NT2/D1 (cell line): ENCODE results near the gene HIPK2.

ENCODE experiments used
- DNase-seq: peaks from one replicate; pipeline ENCODE4 v3.0.0-alpha.2; 2011; ENCODE audit warnings: low read depth, low spot score
- H3K27me3 ChIP-seq: 2 replicates; pipeline ENCODE4 v1.6.0; 2011; ENCODE audit warnings: mild to moderate bottlenecking; ENCODE audit not compliant: insufficient read length, insufficient read depth
- H3K36me3 ChIP-seq: 2 replicates; pipeline ENCODE4 v1.6.1; 2011; ENCODE audit warnings: mild to moderate bottlenecking, low read length, mixed read lengths; ENCODE audit not compliant: insufficient read depth, insufficient read length
- H3K4me1 ChIP-seq: 2 replicates; pipeline ENCODE4 v1.5.1; 2011; ENCODE audit not compliant: insufficient read depth, insufficient read length
- H3K4me3 ChIP-seq: 2 replicates; pipeline ENCODE4 v1.5.1; 2011; ENCODE audit warnings: low read depth; ENCODE audit not compliant: insufficient read length
- H3K9ac ChIP-seq: 2 replicates; pipeline ENCODE4 v1.6.0; 2011; ENCODE audit warnings: low read depth; ENCODE audit not compliant: insufficient read length
- H3K9me3 ChIP-seq: 2 replicates; pipeline ENCODE4 v1.5.1; 2011; ENCODE audit warnings: mild to moderate bottlenecking, low read length; ENCODE audit not compliant: insufficient read depth
- SUZ12 ChIP-seq: IDR thresholded peaks from 2 replicates; pipeline ENCODE4 v1.6.1; 2011; ENCODE audit not compliant: insufficient read length, insufficient read depth; ENCODE audit errors: extremely low read depth
- YY1 ChIP-seq: IDR thresholded peaks from 2 replicates; pipeline ENCODE4 v1.6.1; 2011; ENCODE audit not compliant: insufficient read length, insufficient read depth
- ZNF274 ChIP-seq: IDR thresholded peaks from 2 replicates; pipeline ENCODE4 v1.6.1; 2011; ENCODE audit warnings: mild to moderate bottlenecking, low read depth, low read length

Gene HIPK2

GRCh38 chr7:139534096-139534495 is 243.7 kb downstream of the HIPK2 start:
- Histone ChIP-seq H3K9ac (no peak overlapping the region), H3K27me3 (no peaks in the 10 kb centered on the region), H3K4me1 (no peaks in the 10 kb centered on the region), H3K9me3 (no peaks in the 10 kb centered on the region), H3K36me3 (no peaks in the 10 kb centered on the region), H3K4me3 (no peak overlapping the region)
- TF ChIP-seq SUZ12, result no peak
- TF ChIP-seq ZNF274, result no peak
- TF ChIP-seq YY1, result no peak
- DNase-seq, result no peak

- no peak for DNase-seq
- Histone ChIP-seq H3K27me3 (no peaks in the 10 kb centered on the region), H3K4me1 (no peaks in the 10 kb centered on the region), H3K9ac (no peak overlapping the region), H3K4me3 (no peak overlapping the region), H3K9me3 (no peaks in the 10 kb centered on the region), H3K36me3 (no peaks in the 10 kb centered on the region)
- no peak for TF ChIP-seq ZNF274
- TF ChIP-seq YY1, result no peak
- TF ChIP-seq SUZ12, result no peak
These were observed 245.1 kb downstream of the HIPK2 start for GRCh38 chr7:139532636-139533155.

- no peaks in the 10 kb centered on the region for H3K4me1 ChIP-seq
- H3K27me3 ChIP-seq, result no peaks in the 10 kb centered on the region
- no peaks in the 10 kb centered on the region for H3K36me3 ChIP-seq
- H3K9ac ChIP-seq, result no peak overlapping the region
- no peak overlapping the region for H3K4me3 ChIP-seq
- TF ChIP-seq SUZ12 (no peak), ZNF274 (no peak), YY1 (no peak)
- no peaks in the 10 kb centered on the region for H3K9me3 ChIP-seq
- DNase-seq, result no peak
These were observed 246.7 kb downstream of the HIPK2 start for GRCh38 chr7:139531094-139531493.

GRCh38 chr7:139526578-139527544 is 250.9 kb downstream of the HIPK2 start:
- H3K9ac ChIP-seq, result no peak overlapping the region
- no peaks in the 10 kb centered on the region for H3K36me3 ChIP-seq
- H3K4me1 ChIP-seq, result peaks cover 2% of the 10 kb centered on the region
- no peaks in the 10 kb centered on the region for H3K9me3 ChIP-seq
- H3K27me3 ChIP-seq, result peaks cover 35% of the 10 kb centered on the region
- no peak overlapping the region for H3K4me3 ChIP-seq
- no peak for TF ChIP-seq YY1
- TF ChIP-seq SUZ12, result no peak
- TF ChIP-seq ZNF274, result no peak
- DNase-seq, result no peak

GRCh38 chr7:139525750-139526149 is 252.0 kb downstream of the HIPK2 start:
- TF ChIP-seq ZNF274 (no peak), SUZ12 (no peak), YY1 (no peak)
- Histone ChIP-seq H3K9me3 (no peaks in the 10 kb centered on the region), H3K4me1 (peaks cover 2% of the 10 kb centered on the region), H3K9ac (no peak overlapping the region), H3K4me3 (no peak overlapping the region), H3K27me3 (peaks cover 44% of the 10 kb centered on the region), H3K36me3 (no peaks in the 10 kb centered on the region)
- no peak for DNase-seq

- no peak for DNase-seq
- Histone ChIP-seq H3K4me1 (peaks cover 2% of the 10 kb centered on the region), H3K9ac (no peak overlapping the region), H3K36me3 (no peaks in the 10 kb centered on the region), H3K4me3 (no peak overlapping the region), H3K9me3 (no peaks in the 10 kb centered on the region), H3K27me3 (peaks cover 44% of the 10 kb centered on the region)
- TF ChIP-seq ZNF274, result no peak
- no peak for TF ChIP-seq YY1
- TF ChIP-seq SUZ12, result no peak
These were observed 252.6 kb downstream of the HIPK2 start for GRCh38 chr7:139525239-139525638.
